HG02884 (cell line): ENCODE data around the gene SPTBN5.

Experiments
- ATAC-seq: cut with Tn5 transposase; IDR thresholded peaks from one replicate; pipeline ENCODE4 v1.9.1; 2021; ENCODE audit warnings: mild to moderate bottlenecking, moderate library complexity; ENCODE audit not compliant: unreplicated experiment

SPTBN5 gene

GRCh38 chr15:41809526-41810220 lies 84.2 kb downstream of the SPTBN5 start:
- ATAC-seq = no peak

- no peak for ATAC-seq
Observed at GRCh38 chr15:41809121-41809520, 84.7 kb downstream of the SPTBN5 start.

GRCh38 chr15:41806291-41807181 lies 87.3 kb downstream of the SPTBN5 start:
- no peak for ATAC-seq

GRCh38 chr15:41805711-41806110 lies 88.1 kb downstream of the SPTBN5 start:
- ATAC-seq = no peak

- no peak for ATAC-seq
Observed at GRCh38 chr15:41804916-41805666, 88.8 kb downstream of the SPTBN5 start.

- ATAC-seq = no peak
Observed at GRCh38 chr15:41804361-41804760, 89.5 kb downstream of the SPTBN5 start.

GRCh38 chr15:41801850-41802455 lies 91.9 kb downstream of the SPTBN5 start:
- ATAC-seq = no peak

GRCh38 chr15:41801185-41801584 lies 92.7 kb downstream of the SPTBN5 start:
- ATAC-seq = no peak

- no peak for ATAC-seq
Observed at GRCh38 chr15:41799488-41799805, 94.4 kb downstream of the SPTBN5 start.

GRCh38 chr15:41798607-41799487 lies 95.0 kb downstream of the SPTBN5 start:
- ATAC-seq = no peak
